DND-41 (cell line): Measurements from ENCODE around the gene MKRN1.

Experiments
- EZH2 ChIP-seq: IDR thresholded peaks from 3 replicates; pipeline ENCODE4 v1.6.1; 2012; ENCODE audit warnings: borderline replicate concordance, low read depth, mild to moderate bottlenecking, moderate library complexity, low read length, inconsistent platforms; ENCODE audit not compliant: severe bottlenecking
- TF ChIP-seq, protein P1 (sequence below): IDR thresholded peaks from 2 replicates; pipeline ENCODE4 v1.5.1; 2012; ENCODE audit warnings: borderline replicate concordance, low read length, moderate library complexity, mild to moderate bottlenecking; ENCODE audit not compliant: poor library complexity, severe bottlenecking; ENCODE audit errors: extremely low read depth

DNA sequence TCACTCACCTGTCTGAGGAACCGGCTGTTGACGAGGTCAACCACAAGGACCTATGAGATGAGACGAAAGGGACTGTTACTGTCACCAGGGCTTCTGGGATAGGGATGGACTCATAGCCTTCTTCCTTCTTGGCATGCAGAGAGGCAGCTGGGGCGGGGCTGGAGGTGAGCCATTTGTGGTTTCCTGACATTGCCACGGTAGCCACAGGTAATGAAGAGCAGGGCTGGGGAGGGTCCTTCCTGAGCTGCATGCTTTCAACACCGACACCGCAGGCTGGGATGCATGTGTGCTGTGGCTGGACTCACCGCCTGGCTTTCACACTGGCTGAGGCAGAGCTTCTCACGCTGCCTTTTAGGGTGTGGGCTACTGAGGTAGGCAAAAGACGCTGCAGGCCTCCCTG lies 46.4 kb upstream of the MKRN1 start:
- TF ChIP-seq, protein P1, sequence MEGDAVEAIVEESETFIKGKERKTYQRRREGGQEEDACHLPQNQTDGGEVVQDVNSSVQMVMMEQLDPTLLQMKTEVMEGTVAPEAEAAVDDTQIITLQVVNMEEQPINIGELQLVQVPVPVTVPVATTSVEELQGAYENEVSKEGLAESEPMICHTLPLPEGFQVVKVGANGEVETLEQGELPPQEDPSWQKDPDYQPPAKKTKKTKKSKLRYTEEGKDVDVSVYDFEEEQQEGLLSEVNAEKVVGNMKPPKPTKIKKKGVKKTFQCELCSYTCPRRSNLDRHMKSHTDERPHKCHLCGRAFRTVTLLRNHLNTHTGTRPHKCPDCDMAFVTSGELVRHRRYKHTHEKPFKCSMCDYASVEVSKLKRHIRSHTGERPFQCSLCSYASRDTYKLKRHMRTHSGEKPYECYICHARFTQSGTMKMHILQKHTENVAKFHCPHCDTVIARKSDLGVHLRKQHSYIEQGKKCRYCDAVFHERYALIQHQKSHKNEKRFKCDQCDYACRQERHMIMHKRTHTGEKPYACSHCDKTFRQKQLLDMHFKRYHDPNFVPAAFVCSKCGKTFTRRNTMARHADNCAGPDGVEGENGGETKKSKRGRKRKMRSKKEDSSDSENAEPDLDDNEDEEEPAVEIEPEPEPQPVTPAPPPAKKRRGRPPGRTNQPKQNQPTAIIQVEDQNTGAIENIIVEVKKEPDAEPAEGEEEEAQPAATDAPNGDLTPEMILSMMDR, result no peak
- no peak for TF ChIP-seq EZH2
